Bronchial epithelial cell (primary cell): ENCODE results near the gene RTF2. TPM values are rescaled to one million over a fixed set of nuclear protein-coding genes. Genes with fewer than 3 reads are reported as not detected.

Experiments used
- DNase-seq: peaks from one replicate; pipeline ENCODE4 v3.0.0-alpha.2; 2010; ENCODE audit warnings: low read depth
- FAIRE-seq: peaks from 2 replicates; lab custom pipeline; 2011; peaks lifted over from hg19 to GRCh38; lab: Jason Lieb, UNC
- H3K27me3 ChIP-seq: 2 replicates; pipeline ENCODE4 v1.5.1; 2011; ENCODE audit warnings: low read length; ENCODE audit not compliant: control insufficient read depth, insufficient read depth
- H3K36me3 ChIP-seq: 2 replicates; pipeline ENCODE4 v1.5.1; 2011; ENCODE audit warnings: low read length; ENCODE audit not compliant: control insufficient read depth, insufficient read depth
- H3K4me3 ChIP-seq: 2 replicates; pipeline ENCODE4 v1.5.1; 2011; ENCODE audit warnings: mild to moderate bottlenecking, low read depth, low read length, control low read depth
- CTCF ChIP-seq: IDR thresholded peaks from 2 replicates; pipeline ENCODE4 v1.5.1; 2011; ENCODE audit warnings: mild to moderate bottlenecking, moderate library complexity, low read length, control low read depth, inconsistent platforms; ENCODE audit not compliant: insufficient read depth, severe bottlenecking
- total RNA-seq: library from RNA; depleted of rRNA; stranded (reverse); fragments of >200 nt; gene quantifications from 2 replicates; pipeline ENCODE4 v1.2.1, GENCODE V29; 2014

The RTF2 gene
- total RNA-seq, 1 donor from 2014 or later = 60.0 TPM

GRCh38 chr20:56469077-56469449 lies 636 bp downstream of the RTF2 start:
- TF ChIP-seq CTCF = no peak
- FAIRE-seq (no peak), DNase-seq (no peak)
- Histone ChIP-seq H3K27me3 (no peaks in the 10 kb centered on the region), H3K36me3 (peaks cover 3% of the 10 kb centered on the region), H3K4me3 (peak overlapping the region; percentile 97)

GRCh38 chr20:56483970-56484369 lies 15.5 kb downstream of the RTF2 start:
- peaks cover 10% of the 10 kb centered on the region for H3K36me3 ChIP-seq
- no peak for TF ChIP-seq CTCF
- DNase-seq (no peak), FAIRE-seq (no peak)
- no peak overlapping the region for H3K4me3 ChIP-seq
- H3K27me3 ChIP-seq = no peaks in the 10 kb centered on the region

DNA sequence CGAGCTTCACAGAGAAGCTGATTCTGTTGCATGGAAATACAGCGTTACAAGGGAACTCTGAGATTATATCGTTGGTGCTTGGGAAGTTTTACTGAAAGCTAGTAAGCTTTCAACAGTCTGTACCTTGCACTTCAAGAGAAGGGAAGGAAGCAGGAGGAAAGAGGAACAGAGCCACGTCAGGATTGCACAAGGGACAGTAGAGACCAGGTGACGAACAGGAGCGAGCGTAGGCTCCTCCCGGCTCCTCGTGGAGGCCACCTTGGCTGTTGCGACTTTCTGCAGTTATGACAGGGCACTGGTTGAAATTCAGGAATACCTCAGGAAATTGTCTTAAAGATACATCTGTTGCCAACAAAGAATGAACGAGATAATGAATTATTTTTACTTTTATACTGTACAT lies 18.8 kb downstream of the RTF2 start:
- H3K4me3 ChIP-seq = no peak overlapping the region
- FAIRE-seq = no peak
- H3K36me3 ChIP-seq = peaks cover 9% of the 10 kb centered on the region
- no peak for TF ChIP-seq CTCF
- no peaks in the 10 kb centered on the region for H3K27me3 ChIP-seq
- no peak for DNase-seq

DNA sequence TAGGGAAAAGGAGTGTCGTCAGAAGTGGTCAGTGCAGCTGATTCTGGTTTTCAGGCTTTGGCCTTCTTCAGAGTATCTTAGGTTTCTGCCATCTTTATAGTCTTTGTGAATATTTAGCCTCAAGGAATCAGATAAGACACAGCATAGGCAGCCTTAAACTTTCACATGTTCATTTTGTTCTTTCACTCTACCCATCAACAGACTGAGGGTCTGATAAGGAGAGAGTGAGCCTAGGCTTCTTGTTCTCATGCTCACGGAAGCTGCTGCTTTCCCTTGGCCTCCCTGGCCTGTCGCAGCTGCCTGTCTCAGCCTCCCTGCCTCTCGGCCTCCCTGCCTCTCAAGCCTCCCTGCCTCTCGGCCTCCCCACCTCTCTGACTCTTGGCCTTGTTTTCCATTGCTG lies 20.1 kb downstream of the RTF2 start:
- no peak for DNase-seq
- no peak for TF ChIP-seq CTCF
- Histone ChIP-seq H3K36me3 (peaks cover 7% of the 10 kb centered on the region), H3K4me3 (no peak overlapping the region), H3K27me3 (no peaks in the 10 kb centered on the region)
- FAIRE-seq = no peak

DNA sequence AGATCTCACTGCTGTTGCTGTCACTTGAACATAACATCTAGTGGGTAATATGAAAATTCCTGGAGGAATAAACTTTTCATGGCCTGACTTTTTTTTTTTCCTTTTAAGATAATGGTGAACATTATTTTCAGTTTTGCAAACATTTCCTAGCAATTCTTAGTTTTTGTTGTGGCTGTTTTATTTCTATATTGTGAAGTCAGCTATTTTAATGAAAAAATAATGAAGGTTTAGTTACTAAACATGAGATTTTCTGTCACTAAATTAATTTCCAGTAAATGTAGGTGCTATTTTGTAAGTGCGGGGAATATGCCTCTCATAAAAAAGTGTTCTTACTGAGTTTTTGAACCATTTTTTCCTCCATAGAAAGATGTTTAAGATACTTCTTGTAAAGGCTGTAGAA lies 32.7 kb downstream of the RTF2 start:
- DNase-seq (no peak), FAIRE-seq (no peak)
- no peak for TF ChIP-seq CTCF
- Histone ChIP-seq H3K4me3 (no peak overlapping the region), H3K27me3 (no peaks in the 10 kb centered on the region), H3K36me3 (peaks cover 3% of the 10 kb centered on the region)

DNA sequence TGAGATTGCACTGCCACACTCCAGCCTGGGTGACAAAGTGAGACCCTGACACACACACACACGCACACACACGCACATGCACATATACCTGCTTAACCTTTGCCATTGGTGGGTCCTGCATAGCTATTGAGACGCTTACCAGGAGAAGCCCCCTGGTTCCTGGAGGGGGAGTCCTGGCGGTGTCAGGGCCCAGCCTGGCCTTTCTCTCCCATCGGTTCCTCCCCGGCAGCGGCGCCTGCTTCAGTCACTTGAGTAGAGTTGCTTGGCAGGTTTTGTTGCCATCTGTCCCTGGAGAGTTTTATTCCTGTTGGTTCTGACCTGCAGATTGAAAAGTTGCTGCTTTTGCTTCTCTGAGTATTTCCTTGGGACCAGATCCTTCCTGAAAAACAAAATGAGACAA lies 35.5 kb downstream of the RTF2 start:
- FAIRE-seq = no peak
- Histone ChIP-seq H3K27me3 (no peaks in the 10 kb centered on the region), H3K36me3 (peaks cover 3% of the 10 kb centered on the region), H3K4me3 (no peak overlapping the region)
- DNase-seq = no peak
- TF ChIP-seq CTCF = no peak
